Naive B cell (primary cell): ENCODE data around the gene TP53BP2. TPM values are rescaled to one million over a fixed set of nuclear protein-coding genes. Genes with fewer than 3 reads are reported as not detected.
"Not testable (repeated sequence)": the region's sequence is repeated elsewhere in the genome, so short reads cannot be mapped to it uniquely, and the experiment has no call there.

ENCODE experiments used
- ATAC-seq, 2 donors: fragments of 150-1000 bp; cut with Tn5 transposase; 2 replicates each; pipeline ENCODE4 v1.10.0; 2021; ENCODE audit warnings: low read depth in 2 of 2, mild to moderate bottlenecking in 2 of 2, moderate library complexity in 2 of 2
- DNase-seq: peaks from one replicate; pipeline ENCODE4 v3.0.0; 2022
- H3K27ac Mint-ChIP-seq, 6 donors: one replicate each; pipeline ENCODE4 v1.8.0; 2020 to 2022; ENCODE audit warnings: mild to moderate bottlenecking in 6 of 6, mixed read lengths in 6 of 6, moderate library complexity in 5 of 6, inconsistent platforms in 2 of 6
- H3K27me3 Mint-ChIP-seq, 3 donors: one replicate each; pipeline ENCODE4 v1.8.0; 2021 to 2022; ENCODE audit warnings: mixed read lengths in 3 of 3, mild to moderate bottlenecking in 1 of 3
- H3K36me3 Mint-ChIP-seq, 2 donors: one replicate each; pipeline ENCODE4 v1.8.0; 2020 to 2022; ENCODE audit warnings: mixed read lengths in 2 of 2, inconsistent platforms in 1 of 2, mild to moderate bottlenecking in 1 of 2
- H3K4me1 Mint-ChIP-seq, 3 donors: one replicate each; pipeline ENCODE4 v1.8.0; 2020 to 2022; ENCODE audit warnings: mixed read lengths in 3 of 3, inconsistent platforms in 1 of 3, mild to moderate bottlenecking in 1 of 3, moderate library complexity in 1 of 3
- H3K4me3 Mint-ChIP-seq, 8 donors: one replicate each; pipeline ENCODE4 v1.8.0; 2020 to 2022; ENCODE audit warnings: mild to moderate bottlenecking in 8 of 8, mixed read lengths in 8 of 8, moderate library complexity in 8 of 8, inconsistent platforms in 2 of 8
- H3K9me3 Mint-ChIP-seq, 7 donors: one replicate each; pipeline ENCODE4 v1.8.0; 2020 to 2022; ENCODE audit warnings: mixed read lengths in 7 of 7, mild to moderate bottlenecking in 5 of 7, inconsistent platforms in 2 of 7, moderate library complexity in 1 of 7
- polyA plus RNA-seq, 6 donors: library from polyadenylated mRNA; unstranded; fragments of 300-500 nt; fragmentation: Illumina TruSeq; gene quantifications; one replicate each; pipeline ENCODE4 v1.2.3, GENCODE V29; 2021; ENCODE audit warnings: low read depth in 6 of 6

TP53BP2 gene
- polyA plus RNA-seq, 6 donors from 2014 or later, result 2.8 to 15.5 (median 12.9) TPM

- not testable (repeated sequence) for H3K36me3 Mint-ChIP-seq, ATAC-seq
- peaks cover 29 to 52% (median 31%) of the 10 kb centered on the region in 3 donors for H3K27me3 Mint-ChIP-seq
Observed at GRCh38 chr1:223864599-223865368, 19.0 kb upstream of the TP53BP2 start.

GRCh38 chr1:223864084-223864483 is 18.3 kb upstream of the TP53BP2 start:
- Mint-ChIP-seq H3K27me3 (peaks cover 24 to 50% (median 28%) of the 10 kb centered on the region in 3 donors), H3K4me3 (no peak overlapping the region), H3K4me1 (no peaks in the 10 kb centered on the region), H3K9me3 (peaks cover 0 to 8% (median 0%) of the 10 kb centered on the region in 7 donors), H3K36me3 (no peaks in the 10 kb centered on the region), H3K27ac (no peak overlapping the region)
- DNase-seq (no peak), ATAC-seq (no peak)

More at GRCh38 chr1:223864599-223865368, 19.0 kb upstream of the TP53BP2 start:
- DNase-seq, H3K4me1 Mint-ChIP-seq, H3K4me3 Mint-ChIP-seq, H3K9me3 Mint-ChIP-seq, H3K27ac Mint-ChIP-seq: not testable (repeated sequence)

DNA sequence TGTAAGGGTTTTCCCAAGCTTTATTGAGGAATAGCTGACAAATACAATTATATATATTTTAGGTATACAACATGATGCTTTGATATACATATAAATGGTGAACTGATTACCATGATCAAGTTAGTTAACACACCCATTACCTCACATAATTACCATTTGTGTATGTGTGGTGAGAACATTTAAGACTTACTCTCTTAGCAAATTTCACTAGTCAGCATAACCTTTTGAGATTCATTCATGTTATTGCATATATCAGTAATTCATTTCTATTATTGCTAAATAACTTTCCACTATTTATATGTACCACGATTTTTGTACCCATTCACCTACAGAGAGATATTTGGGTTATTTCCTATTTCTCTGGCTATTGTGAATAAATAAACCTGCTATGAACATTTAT is 16.2 kb upstream of the TP53BP2 start:
- H3K36me3 Mint-ChIP-seq, result no peaks in the 10 kb centered on the region
- H3K4me1 Mint-ChIP-seq, result no peaks in the 10 kb centered on the region
- H3K9me3 Mint-ChIP-seq, result peaks cover 0 to 8% (median 0%) of the 10 kb centered on the region in 7 donors
- DNase-seq (no peak), ATAC-seq (no peak)
- peaks cover 10 to 31% (median 12%) of the 10 kb centered on the region in 3 donors for H3K27me3 Mint-ChIP-seq
- H3K27ac Mint-ChIP-seq, result no peak overlapping the region
- no peak overlapping the region for H3K4me3 Mint-ChIP-seq

DNA sequence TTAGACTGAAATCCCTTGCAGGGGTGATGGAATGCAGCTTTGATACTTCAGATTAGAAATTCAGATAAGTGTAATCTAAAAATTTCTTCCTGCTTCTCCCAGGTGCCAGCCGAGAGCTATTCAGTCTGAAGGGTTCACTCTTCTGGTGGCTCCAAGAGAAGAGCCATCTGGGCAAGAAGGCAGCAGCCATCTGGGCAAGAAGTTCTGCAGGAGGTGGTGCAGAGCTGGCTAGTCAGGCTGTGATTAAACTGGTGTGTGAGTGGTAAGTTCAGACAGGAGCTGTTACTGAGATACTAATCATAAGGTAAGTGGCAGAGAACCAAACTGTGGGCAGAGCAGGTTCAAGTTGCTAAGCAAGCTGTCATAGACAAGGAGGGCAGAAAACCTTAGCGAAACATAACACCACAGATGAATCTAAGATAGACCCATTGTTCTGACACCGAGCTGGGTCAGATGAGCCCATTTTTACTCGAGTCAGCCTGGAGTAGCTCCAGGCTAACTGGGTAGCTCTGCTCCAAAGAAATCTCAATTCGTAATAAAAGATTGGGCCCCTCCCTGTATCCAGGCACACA is 14.4 kb upstream of the TP53BP2 start:
- Mint-ChIP-seq H3K4me1 (no peaks in the 10 kb centered on the region), H3K4me3 (no peak overlapping the region), H3K36me3 (no peaks in the 10 kb centered on the region), H3K9me3 (peaks cover 0 to 2% (median 0%) of the 10 kb centered on the region in 7 donors), H3K27ac (no peak overlapping the region), H3K27me3 (peaks cover 8 to 16% (median 10%) of the 10 kb centered on the region in 3 donors)
- ATAC-seq, result no peak
- DNase-seq, result no peak

DNA sequence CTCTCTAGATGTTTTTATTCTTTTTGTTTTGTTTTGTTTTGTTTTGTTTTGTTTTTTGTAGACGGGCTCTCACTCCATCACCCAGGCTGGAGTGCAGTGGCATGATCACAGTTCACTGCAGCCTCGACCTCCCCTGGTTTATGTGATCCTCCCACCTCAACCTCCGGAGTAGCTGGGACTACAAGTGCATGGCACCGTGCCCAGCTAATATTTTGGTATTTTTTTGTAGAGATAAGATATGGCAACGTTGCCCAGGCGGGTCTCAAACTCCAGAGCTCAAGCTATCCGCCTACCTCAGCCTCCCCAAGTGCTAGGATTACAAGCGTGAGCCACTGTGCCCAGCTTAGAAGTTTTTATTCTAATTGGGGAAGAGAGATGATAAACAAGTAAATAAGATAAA is 13.3 kb upstream of the TP53BP2 start:
- Mint-ChIP-seq H3K36me3 (no peaks in the 10 kb centered on the region), H3K4me3 (no peak overlapping the region), H3K4me1 (no peaks in the 10 kb centered on the region), H3K9me3 (no peaks in the 10 kb centered on the region), H3K27ac (no peak overlapping the region), H3K27me3 (peaks cover 5 to 13% (median 8%) of the 10 kb centered on the region in 3 donors)
- ATAC-seq (no peak), DNase-seq (no peak)

DNA sequence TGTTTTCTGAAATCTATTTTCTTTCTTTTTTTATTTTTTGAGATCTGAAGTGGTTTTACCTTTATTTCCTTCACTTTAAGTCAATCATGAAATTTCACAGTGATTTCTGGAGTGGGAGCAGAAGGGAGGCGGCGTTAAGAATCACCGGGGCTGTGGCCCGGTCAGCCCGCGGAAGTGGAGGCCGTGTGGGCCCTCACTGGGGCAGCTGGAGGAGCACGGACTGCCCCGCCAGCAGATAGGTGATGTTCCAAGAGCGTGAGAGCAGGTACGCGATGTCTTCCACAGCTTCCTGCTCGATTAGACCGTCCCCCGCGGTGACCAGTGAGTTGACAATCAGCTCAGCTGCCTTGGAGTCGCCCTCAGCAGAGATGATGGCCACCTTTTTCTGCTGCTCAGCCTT is 10.6 kb upstream of the TP53BP2 start:
- Mint-ChIP-seq H3K36me3 (no peaks in the 10 kb centered on the region), H3K27ac (no peak overlapping the region), H3K4me3 (no peak overlapping the region), H3K4me1 (no peaks in the 10 kb centered on the region), H3K9me3 (no peaks in the 10 kb centered on the region), H3K27me3 (peaks cover 8 to 14% (median 8%) of the 10 kb centered on the region in 3 donors)
- DNase-seq (no peak), ATAC-seq (no peak)

DNA sequence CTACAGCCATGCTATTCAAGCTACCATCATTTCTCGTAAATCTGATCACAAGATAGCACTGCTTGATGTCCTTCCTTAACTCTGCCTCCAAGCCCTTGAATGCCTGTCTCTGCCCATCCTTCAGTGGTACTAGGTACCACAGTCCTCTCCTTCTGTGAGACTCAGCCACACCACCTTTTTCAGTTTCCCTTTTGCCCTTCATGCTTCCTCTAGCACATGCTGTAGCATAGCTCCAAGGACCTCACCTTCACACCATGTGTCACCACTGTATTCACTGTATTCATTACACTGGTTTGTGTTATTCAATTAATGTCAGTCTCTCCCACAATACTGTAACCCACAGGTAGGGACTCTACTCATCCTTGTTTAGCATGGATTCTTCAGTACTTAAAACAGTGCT is 8.0 kb upstream of the TP53BP2 start:
- Mint-ChIP-seq H3K9me3 (no peaks in the 10 kb centered on the region), H3K4me1 (peaks cover 0 to 6% (median 0%) of the 10 kb centered on the region in 3 donors), H3K27me3 (peaks cover 0 to 15% (median 14%) of the 10 kb centered on the region in 3 donors), H3K27ac (peak overlapping the region in 1 of 6 donors; percentile 0), H3K36me3 (no peaks in the 10 kb centered on the region), H3K4me3 (no peak overlapping the region)
- ATAC-seq (no peak), DNase-seq (no peak)

GRCh38 chr1:223853275-223853674 is 7.5 kb upstream of the TP53BP2 start:
- peaks cover 0 to 6% (median 0%) of the 10 kb centered on the region in 3 donors for H3K4me1 Mint-ChIP-seq
- ATAC-seq (no peak), DNase-seq (no peak)
- H3K27me3 Mint-ChIP-seq, result peaks cover 0 to 15% (median 14%) of the 10 kb centered on the region in 3 donors
- no peak overlapping the region for H3K4me3 Mint-ChIP-seq
- H3K27ac Mint-ChIP-seq, result no peak overlapping the region
- no peaks in the 10 kb centered on the region for H3K36me3 Mint-ChIP-seq
- H3K9me3 Mint-ChIP-seq, result no peaks in the 10 kb centered on the region

- no peak overlapping the region for H3K4me3 Mint-ChIP-seq
Observed at GRCh38 chr1:223852337-223852736, 6.6 kb upstream of the TP53BP2 start.

GRCh38 chr1:223849352-223850254 is 3.9 kb upstream of the TP53BP2 start:
- H3K36me3 Mint-ChIP-seq, result no peaks in the 10 kb centered on the region
- H3K4me3 Mint-ChIP-seq, result peak overlapping the region in 1 of 8 donors; percentile 65
- H3K9me3 Mint-ChIP-seq, result no peaks in the 10 kb centered on the region
- ATAC-seq (no peak), DNase-seq (no peak)
- H3K4me1 Mint-ChIP-seq, result peaks cover 13 to 19% (median 17%) of the 10 kb centered on the region in 3 donors
- peaks cover 3 to 15% (median 14%) of the 10 kb centered on the region in 3 donors for H3K27me3 Mint-ChIP-seq
- no peak overlapping the region for H3K27ac Mint-ChIP-seq

More at GRCh38 chr1:223852337-223852736, 6.6 kb upstream of the TP53BP2 start:
- no peak for DNase-seq
- Mint-ChIP-seq H3K27me3 (peaks cover 3 to 15% (median 14%) of the 10 kb centered on the region in 3 donors), H3K9me3 (no peaks in the 10 kb centered on the region), H3K4me1 (peaks cover 0 to 13% (median 3%) of the 10 kb centered on the region in 3 donors), H3K36me3 (no peaks in the 10 kb centered on the region), H3K27ac (no peak overlapping the region)
- ATAC-seq, result no peak

GRCh38 chr1:223848536-223848935 is 2.8 kb upstream of the TP53BP2 start:
- H3K9me3 Mint-ChIP-seq, result no peaks in the 10 kb centered on the region
- H3K4me1 Mint-ChIP-seq, result peaks cover 22 to 28% (median 25%) of the 10 kb centered on the region in 3 donors
- H3K36me3 Mint-ChIP-seq, result no peaks in the 10 kb centered on the region
- H3K27ac Mint-ChIP-seq, result peak overlapping the region in 1 of 6 donors; percentile 67
- peaks cover 3 to 10% (median 9%) of the 10 kb centered on the region in 3 donors for H3K27me3 Mint-ChIP-seq
- DNase-seq (no peak), ATAC-seq (no peak)
- H3K4me3 Mint-ChIP-seq, result peak overlapping the region in 1 of 8 donors; percentile 97

DNA sequence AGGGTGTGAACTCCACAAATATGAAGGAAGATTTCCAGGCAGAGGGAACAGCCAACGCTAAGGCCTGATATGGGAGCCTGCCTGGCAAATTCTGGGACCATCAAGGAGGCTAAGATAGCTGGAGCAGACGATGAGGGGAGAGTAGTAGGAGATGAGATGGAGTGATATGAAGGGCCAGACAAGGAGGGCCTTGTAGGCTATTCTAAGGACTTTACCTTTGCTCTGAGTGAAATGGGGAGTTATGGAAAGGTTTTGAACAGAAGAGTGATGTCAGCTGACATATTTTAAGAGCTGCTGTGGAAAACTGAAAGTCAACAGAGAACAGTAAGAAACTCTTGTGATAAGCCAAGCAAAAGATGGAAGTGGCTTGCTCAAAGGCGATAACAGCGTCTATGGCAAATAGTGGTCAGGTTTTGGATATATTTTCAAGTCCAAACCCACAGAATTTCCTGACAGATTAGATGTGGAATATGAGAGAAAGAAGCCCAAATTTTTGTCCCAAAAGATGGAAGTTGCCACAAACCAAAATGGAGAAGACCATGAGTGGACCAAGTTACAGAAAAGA is 2.1 kb upstream of the TP53BP2 start:
- Mint-ChIP-seq H3K4me3 (peak overlapping the region in 4 of 8 donors; percentile 79 to 97 (median 94)), H3K27ac (peak overlapping the region in 3 of 6 donors; percentile 60 to 96 (median 66)), H3K27me3 (peaks cover 3 to 8% (median 7%) of the 10 kb centered on the region in 3 donors), H3K4me1 (peaks cover 26 to 33% (median 26%) of the 10 kb centered on the region in 3 donors), H3K9me3 (no peaks in the 10 kb centered on the region), H3K36me3 (no peaks in the 10 kb centered on the region)
- DNase-seq, result no peak
- ATAC-seq, result no peak
